PC-9 (cell line): Measurements from ENCODE around the gene RELA.

Source experiments
- CTCF ChIP-seq: fragments of 200-600 bp; sonication (generic); conservative IDR thresholded peaks from 2 replicates; pipeline ENCODE4 v1.6.1; 2017; ENCODE audit warnings: mixed run types, antibody characterized with exemption, mild to moderate bottlenecking, moderate library complexity
- EZH2 ChIP-seq: fragments of 200-600 bp; sonication (generic); IDR thresholded peaks from 2 replicates; pipeline ENCODE4 v1.8.0; 2017; ENCODE audit warnings: antibody characterized with exemption, low read depth

GRCh38 chr11:65663639-65664200 is 1.0 kb upstream of the RELA start:
- TF ChIP-seq CTCF (no peak), EZH2 (no peak)
